ENCODE data around the gene ABHD14A.
"Not testable (repeated sequence)": the region's sequence is repeated elsewhere in the genome, so short reads cannot be mapped to it uniquely, and the experiment has no call there.

Gene ABHD14A

GRCh38 chr3:51974963-51975851 is at the start of gene ABHD14A:
TSS of gene ABHD14A (plus strand) at chr3:51975064. CDS start at chr3:51975136, 72 bp downstream.
- DNase-seq, result peak; percentile 91

DNA sequence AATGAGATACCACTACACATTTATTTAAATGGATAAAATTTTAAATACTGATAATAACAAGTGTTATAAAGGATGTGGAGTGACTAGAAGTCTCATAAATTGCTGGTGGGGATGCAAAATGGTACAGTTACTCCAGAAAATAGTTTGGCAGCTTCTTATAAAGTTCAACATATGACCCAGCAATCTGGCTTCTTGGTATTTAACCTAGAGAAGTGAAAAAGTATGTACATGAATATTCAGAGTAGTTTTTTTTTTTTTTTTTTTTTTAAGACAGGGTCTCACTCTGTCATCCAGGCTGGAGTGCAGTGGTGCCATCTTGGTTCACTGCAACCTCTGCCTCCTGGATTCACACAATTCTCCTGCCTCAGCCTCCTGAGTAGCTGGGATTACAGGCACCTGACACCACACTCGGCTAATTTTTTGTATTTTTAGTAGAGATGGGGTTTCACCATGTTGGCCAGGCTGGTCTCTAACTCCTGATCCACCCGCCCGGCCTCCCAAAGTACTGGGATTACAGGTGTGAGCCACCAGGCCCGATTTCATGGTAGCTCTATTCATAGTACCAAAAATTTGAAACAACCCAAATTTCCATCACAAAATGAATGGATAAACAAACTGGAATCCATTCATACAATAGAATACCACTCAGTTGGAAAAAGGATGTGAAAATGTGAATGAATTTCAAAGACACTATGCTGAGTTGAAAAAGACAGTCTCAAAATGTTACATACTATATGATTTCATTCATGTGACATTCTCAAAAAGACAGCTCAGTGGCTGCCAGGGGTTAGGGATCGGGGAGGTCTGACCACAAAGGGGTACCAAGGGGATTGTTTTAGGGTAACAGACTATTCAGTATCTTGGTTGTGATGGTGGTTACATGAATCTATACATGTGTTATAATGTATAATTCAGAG is 47.5 kb upstream of the ABHD14A start:
- DNase-seq, result no peak

GRCh38 chr3:51928438-51928837 is 46.4 kb upstream of the ABHD14A start:
- no peak for DNase-seq

GRCh38 chr3:51928981-51929380 is 45.9 kb upstream of the ABHD14A start:
- DNase-seq, result not testable (repeated sequence)

GRCh38 chr3:51929420-51930003 is 45.4 kb upstream of the ABHD14A start:
- no peak for DNase-seq

- DNase-seq, result no peak
These were observed 44.4 kb upstream of the ABHD14A start for GRCh38 chr3:51930439-51930838.

DNA sequence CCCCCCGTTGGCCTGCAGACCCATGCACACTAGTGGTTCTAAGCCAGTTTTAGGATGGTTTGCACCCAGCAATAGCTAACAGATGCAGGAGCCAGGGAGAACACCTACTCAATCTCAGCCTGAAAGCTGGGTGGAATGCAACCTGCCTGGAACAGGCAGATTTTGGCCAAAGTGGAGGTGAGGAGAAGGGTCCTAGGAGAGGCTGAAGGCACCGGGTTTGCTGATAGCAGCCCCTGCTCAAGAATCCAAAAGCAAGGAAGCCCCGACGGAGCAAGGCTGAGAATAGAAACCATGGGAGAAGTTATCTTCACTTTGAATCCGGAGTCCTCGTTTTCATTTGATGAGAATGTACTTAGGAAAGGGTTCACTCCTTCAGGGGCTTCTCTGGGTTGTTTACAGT is 43.1 kb upstream of the ABHD14A start:
- DNase-seq, result no peak

GRCh38 chr3:51932471-51933370 is 42.1 kb upstream of the ABHD14A start:
- DNase-seq, result no peak

DNA sequence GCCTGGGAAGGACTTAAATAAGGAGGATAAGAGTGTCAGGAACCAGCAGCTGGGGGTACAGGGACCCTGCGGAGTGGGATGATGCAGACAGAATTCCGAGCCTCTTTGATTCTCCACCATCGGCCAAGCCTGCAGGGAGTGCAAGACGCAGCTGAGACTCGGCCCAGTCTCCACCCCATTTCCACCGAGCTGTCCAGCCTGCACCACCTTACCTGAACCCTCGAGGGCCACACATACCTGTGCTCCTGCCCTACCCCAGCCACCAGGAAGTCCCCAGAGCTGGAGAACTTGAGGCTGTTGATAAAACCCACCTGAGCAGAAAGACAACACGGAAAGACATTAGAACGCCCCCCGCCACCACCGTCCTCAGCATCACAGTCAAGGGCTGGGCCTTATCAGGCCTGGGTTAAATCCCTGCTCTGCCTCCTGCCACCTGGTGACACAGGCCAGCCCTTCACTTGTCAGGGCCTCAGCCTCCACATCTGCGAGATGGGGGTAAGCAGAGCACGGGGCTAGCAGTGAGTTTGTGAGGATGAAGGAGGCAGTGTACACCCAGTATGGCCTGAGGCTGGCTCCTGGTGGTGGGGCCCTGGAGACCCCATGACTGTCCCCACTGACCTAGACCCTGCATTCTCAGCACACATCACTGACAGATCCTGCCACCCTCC is 41.3 kb upstream of the ABHD14A start:
- DNase-seq, result no peak

DNA sequence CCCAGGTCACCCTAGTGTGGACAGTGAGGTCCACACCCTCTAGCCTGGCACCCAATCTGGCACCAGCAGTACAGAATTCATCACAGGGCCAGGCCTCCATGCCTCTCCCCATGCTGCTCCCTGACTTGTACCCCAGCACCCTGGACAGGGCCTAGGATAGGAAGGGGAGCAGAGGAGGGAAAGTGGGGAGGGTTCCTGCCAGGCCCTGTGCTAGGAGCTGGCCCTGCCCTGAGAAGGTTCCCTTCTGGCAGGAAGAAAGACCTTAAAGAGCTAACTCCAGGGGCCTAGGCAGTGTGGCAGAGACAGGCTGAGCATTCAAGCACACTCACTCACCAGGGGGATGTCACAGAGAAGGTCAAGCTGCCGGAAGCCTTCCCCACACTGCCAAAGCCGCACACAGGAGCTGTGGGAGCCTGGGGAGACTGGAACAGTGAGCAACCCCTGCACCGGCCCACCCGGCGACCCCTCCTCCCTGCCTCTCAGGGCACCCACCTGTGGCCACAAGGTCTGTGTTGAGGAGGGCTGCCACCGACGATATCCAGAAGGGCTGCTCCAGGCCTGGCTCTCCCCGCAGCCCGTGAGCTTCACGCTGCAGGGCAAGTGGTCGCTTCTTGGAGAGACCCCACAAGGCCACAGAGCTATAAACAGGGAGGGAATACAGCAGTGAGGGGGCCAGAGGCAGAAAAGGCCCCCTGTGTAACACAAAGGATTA is 40.6 kb upstream of the ABHD14A start:
- DNase-seq, result no peak

DNA sequence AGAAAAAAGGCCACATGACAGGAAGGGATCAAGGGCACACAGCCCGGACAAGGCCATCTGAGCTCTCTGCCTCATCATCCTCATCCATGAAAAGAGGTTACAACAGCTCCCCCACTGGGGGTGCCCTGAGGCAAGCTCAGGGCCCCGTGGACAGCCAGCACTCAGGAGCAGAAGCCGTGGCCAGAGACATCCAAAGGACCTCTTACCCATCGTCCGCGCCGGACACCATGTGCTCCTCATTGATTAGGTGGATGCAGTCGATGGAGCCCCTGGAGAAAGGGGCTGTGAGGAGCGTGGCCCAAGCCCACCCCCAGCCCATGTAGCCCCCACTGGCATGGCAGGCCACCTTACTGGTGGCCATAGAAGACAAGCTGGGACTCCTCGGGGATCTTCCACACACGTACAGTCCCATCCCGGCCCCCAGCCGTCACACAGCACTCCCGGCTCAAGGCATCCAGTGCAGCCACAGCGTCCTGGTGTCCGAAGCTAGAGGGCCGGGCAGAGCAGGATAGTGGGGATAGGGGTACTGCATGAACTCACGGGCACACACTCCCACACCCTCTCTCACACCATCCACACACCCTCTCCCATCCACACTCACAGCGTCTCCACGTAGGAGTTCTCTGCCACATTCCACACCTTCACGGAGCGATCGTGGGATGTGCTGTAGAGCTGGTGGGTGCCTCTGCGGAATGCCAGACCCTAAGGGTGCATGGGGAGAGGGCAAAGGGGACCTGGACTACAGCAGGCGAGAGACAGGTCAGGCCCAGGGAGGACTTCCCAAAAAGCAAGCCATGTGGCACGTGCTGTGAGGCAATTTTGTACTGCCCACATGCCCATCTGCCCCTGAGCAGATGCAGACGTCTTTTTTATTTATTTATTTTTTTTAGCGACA is 39.6 kb upstream of the ABHD14A start:
- DNase-seq, result no peak

DNA sequence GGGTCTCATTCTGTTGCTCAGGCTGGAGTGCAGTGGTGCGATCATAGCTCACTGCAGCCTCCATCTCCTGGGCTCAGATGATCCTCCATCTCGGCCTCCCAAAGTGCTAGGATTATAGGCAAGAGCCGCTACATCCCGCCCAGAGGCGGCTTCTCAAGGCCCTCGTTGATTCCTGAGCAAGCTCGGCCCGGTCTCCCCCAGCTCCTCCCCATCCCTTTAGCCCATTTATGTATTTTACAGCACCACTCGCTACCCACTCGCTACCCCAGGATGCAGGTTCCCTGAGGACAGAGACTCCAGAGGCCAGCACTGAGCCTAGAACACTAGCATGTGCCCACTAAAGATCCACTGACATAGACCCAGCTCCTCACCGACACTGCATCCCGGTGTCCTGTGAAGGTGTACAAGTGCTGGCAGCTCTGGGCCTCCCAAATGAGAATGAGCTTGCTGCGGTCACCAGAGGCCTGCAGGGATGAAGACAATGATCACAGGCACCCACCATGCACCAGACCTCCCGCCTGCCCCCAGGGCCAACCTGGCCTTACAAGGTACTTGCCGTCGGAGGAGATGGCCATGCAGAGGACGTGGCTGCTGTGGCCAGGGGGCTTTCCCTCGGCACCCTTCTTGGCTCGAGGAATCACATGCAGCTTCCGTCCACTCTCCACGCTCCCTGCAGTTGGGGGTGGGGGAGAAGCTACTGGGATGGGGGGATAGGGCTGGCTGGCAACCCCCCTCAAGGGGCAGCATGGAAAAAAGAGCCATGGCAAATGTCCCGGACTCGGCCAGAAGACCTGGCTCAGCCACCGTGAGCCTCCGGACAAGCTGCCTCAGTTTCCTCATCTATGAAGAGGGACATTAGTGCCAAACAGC is 38.7 kb upstream of the ABHD14A start:
- no peak for DNase-seq

DNA sequence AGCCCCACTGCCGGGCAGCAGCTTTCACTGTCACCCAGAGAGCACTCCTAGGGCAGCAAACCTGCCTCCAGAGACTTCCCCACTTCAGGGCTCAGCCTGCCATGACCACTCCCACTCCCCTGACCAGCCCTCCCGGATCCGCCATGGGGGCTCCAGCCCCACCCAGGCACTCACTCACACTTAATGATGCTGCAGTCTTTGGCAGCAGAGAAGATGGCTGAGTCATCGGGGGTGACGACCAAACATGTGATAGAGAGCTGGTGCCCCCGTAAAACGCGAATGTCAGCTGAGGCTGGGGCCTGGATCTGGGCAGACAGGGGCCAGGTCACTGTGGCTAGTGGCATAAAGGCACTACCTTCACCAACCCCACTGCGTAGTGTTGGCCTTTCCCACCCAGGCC is 37.9 kb upstream of the ABHD14A start:
- no peak for DNase-seq

GRCh38 chr3:51937611-51938450 is 37.0 kb upstream of the ABHD14A start:
- DNase-seq, result no peak

DNA sequence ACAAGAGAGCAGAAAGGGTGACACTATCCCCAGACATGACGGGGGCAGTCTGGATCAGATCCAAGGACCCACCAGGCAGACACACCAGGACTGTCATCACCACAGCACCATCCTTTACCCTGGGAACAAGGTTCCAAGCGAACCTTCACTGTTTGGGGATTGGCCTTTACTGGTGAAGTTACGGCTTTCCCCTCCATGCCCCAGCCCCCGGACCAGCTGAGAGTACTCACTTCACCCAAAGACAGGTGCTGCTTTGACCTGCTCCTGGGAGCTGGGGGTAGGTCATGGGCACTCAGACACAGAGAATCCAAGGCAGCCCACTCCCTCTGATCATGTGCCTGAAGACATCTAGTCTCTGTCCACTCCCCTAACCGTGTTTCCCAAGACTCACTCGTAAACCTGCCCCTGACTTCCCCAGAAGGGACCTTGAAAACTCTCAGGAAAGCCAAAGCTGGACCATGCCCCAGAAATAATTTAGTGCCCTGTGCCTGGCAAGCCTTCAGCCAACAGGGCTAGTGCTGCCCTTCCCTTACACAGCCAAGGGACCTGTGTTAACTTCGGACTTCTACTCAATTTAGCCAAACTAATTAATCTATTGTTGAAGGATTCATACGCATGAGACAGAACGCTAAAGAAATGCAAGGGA is 36.0 kb upstream of the ABHD14A start:
- DNase-seq, result no peak

GRCh38 chr3:51940648-51941462 is 34.0 kb upstream of the ABHD14A start:
- DNase-seq, result peak; percentile 36

- no peak for DNase-seq
These were observed 33.4 kb upstream of the ABHD14A start for GRCh38 chr3:51941463-51941797.
